DMS 273 treated with DMSO at 0.1 percent for 48 hours (cell line): ENCODE data around the gene SEC11A.
"Not testable (repeated sequence)": the region's sequence is repeated elsewhere in the genome, so short reads cannot be mapped to it uniquely, and the experiment has no call there.

ENCODE experiments used
- DNase-seq: peaks from one replicate; lab custom pipeline; 2025; lab: John Stamatoyannopoulos, UW

Gene SEC11A

DNA sequence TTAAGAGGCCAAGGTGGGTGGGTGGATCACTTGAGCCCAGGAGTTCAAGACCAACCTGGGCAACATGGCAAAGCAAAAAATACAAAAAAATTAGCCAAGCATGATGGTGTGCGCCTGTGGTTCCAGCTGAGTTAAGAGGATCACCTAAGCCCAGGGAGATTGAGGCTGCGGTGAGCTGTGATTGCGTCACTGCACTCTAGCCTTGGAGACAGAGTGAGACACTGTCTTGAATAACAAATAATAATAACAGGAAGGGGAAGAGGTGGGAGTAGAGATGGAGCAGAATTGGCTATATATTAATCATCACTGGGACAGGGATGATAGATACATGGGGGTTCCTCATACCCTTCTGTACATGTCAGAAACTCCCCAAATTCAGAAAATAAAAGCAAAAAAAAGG lies 34.1 kb downstream of the SEC11A start:
- no peak for DNase-seq

DNA sequence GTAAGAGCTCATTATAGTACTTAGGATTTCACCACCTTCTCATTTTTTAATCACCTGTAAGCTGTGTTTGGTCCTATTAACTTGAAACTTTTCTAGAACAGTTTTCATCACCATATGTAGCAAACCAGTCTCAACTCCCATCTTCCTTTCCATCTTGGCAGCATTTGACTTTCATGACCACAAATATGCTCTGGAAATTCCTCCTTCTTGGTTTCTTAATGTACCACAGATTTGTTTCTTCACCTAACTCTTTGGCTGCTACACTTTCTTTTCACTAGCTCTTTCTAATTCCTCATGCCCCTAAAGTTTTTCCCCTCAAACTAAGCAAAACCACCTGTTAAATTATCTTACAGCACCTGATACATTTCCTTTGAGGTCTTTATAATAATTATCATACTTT lies 44.7 kb downstream of the SEC11A start:
- no peak for DNase-seq

DNA sequence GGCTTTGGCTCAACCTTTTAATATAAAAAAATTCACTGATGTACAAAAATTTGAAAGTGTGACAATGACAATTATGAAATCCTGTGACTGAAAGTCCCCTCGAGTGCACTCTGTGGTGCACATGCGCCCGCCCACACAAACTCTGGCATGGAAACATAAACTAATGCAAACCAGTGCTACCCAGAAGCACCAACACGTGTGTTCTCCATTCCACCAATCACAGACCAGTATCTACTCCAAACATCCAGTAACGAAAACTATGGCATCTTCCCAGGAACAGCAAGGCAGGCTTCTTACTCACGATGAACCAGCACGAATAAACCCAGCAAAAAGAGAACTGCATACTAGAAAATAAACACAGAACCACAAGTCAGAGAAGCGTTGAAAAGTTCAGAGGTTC lies 46.2 kb downstream of the SEC11A start:
- DNase-seq: no peak

DNA sequence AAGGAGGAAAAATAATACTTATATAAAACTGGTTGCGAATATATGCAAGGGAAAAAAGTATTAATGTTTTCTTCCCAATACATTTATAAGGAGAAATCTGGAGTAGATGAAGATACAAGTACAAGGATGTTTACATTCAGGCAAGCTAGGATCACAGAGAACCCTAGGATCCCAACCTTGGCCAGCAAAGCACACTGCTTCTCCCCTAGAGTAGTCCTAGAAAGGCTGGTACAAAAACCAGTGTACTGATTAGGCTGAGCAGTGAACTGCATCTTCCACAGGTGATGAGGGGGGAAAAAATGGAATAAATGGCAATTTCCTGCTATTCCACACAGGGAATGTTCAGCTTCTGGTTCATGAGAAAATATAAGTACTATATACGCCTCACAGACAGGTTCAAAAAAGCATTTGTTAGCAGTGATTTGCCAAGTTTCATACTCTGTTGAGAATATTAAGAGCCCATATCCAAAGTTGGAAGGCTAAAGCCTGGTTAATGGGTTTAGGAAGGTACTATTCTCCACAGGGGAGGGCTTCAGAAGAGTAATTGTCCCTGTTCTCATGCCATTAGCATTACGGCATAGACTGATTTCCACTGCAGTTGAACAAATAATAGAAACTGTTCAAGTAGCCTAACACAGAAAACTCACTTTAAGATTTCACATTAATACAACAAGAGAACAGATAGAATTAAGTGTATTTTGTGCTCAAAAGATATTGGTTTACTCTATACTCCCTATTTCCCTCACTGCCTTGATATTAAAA lies 47.5 kb downstream of the SEC11A start:
- DNase-seq: no peak

DNA sequence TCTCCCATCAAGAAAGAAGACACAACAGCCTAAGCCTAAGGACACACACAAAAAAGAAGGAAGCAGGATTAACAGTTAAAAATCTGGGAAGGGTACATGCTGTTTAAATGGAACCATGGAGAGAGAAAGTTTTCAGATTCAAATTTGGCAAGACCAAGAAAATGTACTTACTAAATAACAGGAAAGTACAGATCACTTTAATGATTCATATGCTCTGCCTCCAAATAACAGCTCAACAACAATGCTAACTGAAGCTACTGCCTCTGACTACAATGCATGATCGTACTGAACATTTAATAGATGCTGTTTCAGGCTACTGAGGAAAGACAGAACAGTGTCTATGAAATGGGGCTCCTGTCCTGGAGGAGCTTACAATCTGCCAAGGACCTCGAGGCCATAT lies 49.6 kb downstream of the SEC11A start:
- no peak for DNase-seq

DNA sequence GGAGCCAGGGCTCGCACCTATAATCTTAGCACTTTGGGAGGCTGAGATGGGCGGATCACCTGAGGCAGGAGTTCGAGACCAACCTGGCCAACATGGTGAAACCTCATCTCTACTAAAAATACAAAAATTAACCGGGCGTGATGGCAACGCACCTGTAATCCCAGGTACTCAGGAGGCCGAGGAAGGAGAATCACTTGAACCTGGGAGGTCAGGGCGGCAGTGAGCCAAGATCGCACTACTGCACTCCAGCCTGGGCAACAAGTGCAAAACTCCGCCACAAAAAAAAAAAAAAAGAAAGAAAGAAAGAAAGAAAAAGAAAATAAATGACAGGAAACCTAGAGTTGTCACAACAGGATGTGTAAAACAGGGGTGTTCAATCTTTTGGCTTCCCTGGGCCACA lies 54.9 kb downstream of the SEC11A start:
- no peak for DNase-seq

DNA sequence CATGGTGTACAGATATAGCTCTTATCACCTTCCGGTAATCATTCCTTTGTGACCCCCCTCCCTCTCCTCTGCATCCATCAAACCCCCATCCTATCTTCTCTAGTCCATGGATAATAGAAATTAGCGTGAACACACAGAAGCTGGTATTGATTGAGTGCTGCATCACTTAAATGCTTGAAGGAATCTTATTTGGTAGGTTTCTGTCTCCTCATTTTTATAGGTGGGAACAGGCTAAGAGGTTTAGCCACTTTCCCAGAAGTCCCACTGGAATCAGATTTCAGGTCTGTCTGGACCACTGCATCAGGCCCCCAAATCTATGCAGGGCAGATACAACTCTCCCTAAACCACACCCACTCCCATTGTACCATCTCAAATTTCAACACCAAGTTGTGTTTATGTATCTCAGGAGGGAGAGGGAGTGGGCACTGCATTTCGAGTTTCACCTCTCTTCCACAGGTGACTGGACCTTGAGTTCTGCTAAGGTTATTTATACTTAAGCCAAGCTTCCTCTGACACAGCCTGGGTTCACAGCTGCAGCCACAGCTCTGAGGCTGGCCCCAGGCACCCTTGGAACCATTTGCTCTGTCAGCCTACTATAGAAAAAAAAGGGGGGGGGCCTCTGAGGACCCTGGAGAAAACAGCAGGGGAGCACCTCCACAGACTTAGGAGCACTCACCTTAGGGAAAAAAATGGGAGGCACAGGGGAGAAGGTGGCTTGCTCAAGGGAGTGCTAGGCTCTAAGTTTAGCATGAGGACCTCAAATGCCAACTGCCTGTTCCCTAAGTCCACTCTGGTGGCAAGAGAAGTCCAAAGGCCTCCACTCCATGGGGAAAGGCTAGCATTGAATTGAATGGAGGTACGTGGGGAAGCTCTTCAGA lies 55.8 kb downstream of the SEC11A start:
- DNase-seq: no peak

DNA sequence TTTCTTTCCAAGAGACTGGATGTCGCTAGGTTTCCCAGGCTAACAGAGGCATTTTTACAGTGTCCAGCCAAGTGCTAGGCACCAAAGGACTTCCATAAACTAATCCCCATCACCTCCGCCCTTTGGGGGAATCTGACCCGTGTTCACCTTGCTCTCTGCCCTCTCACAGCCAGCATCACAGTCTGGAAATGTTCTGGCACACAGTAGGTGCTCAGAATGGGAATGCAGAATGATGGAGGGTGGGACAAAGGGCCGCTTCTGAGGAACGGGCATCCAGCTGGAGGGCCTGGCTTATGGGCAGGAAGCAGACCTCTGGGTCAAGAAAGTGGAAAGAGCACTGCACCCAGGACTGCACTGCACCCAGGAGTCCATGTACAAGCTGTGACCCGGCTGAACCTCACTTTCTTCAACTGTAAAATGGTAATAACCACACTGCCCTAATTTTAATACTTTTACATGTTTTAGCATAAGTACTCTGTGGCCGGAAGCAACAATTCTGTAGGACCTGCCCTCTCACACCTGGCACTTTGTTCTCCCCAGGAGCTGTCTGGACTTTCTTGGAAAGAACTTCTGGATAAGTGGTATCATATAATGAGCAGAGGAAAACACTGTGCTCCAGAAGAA lies 57.0 kb downstream of the SEC11A start:
- DNase-seq: no peak

DNA sequence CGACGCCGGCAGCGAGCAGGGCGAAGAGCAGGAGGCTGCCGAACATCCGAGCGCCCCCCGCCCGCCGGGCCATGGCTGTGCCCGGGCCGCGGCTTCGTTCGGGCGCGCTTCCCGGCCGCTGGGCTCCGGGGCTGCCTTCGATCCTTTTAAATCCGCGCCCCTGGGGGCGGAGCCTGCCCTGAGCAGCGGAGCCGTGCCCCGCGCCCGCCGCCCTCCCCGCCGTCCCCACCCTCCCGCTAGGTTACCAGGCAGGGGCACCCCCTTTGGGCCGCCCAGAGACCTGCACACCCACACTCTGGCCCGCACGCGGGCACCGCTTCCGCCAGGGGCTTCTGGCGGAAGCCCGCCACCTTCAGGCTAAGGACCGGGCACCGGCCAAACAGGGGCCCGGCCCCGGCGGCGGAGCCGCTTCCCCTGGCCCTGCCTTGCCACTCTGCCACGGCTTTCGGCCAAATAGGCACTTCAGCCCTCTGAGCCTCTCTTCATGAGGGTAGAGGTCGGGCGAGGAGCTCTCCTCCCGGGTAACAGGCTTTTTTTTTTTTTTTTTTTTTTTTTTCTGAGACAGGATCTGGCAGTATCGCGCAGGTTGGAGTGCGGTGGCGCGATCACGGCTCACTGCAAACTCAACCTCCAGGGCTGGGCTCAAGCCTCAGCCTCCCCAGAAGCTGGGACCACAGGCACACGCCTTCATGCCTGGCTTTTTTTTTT lies 57.7 kb downstream of the SEC11A start, which contains the start of gene NMB:
Gene NMB, minus strand, starts transcription at position 120 of the 708 bp plus-strand sequence. Its CDS starts 47 bp downstream, at position 73.
- peak; percentile 51 for DNase-seq

DNA sequence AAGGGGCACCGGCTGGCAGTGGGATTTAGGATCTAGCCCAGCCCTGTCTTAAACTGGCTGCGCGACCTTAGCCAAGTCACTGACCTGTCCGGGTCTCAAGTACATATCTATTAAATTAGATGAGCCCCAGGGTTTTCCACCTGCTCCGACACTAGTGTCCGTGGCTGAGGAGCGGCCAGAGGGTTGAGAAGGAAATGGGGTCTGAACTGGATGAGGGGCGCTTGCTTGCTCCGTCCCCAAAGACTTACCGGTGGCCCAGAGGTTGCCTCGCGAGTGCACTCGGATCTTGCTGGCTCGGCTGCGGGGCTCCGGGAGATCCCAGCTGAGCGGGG lies 58.2 kb downstream of the SEC11A start:
- no peak for DNase-seq

DNA sequence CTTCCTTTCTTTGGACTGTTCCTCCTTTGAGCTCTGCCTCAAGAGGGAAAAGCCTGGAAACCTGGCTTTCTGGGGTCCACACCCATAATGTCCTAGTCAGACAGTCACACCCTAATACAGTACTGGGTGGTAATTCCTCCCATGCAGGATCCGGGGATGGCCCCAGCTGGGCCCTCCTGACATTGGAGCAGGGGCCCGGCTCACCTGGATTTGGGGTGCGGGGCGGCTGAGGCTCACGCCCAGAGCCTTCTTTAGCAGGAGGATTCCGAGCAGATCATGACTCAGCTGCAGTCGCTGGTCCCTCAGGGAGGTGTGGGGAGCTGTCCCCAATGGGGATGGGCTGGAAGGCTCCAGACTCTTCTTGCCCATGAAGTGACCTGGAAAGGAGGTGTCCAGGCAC lies 59.0 kb downstream of the SEC11A start:
- DNase-seq: no peak

DNA sequence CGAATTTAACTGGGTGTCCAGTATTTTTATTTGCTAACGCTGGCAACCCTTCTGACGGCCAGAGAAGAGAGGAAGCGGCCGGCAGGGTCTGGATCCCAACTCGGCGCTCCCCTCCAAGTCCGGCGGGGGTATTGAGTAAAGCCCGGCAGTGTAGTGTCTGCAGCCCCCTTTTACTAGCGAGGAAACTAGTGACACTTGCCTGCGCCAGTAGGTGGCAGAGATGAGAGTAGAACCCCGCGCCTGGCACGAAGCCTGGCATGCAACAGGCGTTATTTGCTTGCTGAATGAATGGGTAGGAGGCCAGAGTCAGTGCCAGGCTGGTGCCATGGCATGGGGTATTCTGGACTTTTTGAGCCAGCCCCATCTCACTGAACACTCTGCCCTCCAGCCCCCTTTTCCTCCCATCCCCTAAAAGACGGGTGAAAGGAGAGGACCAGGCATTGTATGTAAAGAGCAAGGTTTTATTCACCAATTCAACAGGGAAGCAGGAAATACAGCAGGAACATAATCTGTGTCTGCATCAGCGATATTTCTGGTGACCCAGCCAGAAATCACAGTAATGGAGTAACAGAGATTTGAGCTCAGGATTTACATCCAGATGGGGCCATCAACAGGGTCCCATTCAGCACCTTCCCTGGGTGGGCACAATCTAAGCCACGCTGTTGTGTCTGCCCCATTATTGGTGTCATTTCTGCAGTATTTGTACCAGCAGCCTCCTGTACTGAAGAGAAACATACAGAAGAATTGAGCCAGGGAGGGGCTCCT lies 61.1 kb downstream of the SEC11A start:
- peak; percentile 65 for DNase-seq

DNA sequence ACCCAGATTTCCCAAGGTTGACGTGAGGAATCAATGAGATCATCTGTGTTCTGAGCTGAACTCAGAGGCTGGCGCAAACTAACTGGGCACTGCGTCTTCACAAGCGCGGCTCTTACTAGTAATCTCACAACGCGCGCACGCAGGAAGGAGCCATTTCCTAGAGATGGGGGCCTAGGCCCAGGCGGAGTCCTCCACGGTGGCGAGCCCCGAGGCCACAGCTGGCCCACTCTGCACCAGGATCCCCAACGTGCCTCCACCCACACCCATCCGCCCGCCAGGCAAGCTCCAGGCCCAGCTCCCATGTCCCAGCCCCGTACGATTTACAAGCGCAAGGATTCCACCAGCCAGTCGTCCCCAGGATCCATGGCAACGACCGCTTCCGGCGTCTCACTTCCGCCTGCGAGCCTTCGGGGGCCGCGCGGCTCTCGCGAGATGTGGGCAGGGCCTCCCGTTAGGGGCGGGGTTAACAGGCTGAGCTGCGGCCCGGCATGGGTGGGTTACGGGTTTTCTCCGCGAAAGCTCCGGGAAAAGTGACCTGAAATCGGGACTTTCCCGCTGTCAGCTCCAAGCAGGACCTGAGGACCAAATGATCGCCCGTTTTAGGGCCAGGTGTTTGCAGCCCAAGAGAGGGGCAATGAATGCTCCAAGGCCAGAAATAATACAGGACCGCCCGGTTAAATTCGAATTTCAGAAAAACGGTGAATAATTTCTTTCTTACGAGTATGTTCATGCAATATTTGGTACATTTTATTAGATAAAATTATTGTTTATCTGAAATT lies 61.8 kb downstream of the SEC11A start, which contains the start of gene WDR73:
Gene WDR73, minus strand, starts transcription at position 374 of the 779 bp plus-strand sequence. Its CDS starts 9 bp downstream, at position 365.
- peak; percentile 52 for DNase-seq

DNA sequence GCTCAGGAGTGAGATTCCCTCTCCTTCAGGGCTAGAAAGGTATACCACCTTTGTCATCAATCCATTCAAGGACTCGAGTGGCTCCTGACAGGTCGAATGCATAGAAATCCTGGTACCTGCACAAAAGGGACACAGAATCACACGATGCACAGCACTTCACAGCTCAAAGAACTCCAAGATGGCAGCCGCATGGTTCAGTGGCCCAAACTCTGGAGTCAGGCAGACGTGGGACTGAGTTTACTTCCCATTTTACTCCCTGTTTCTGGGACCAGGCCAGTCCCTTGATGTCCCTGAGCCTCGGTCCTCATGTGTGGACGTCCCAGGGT lies 62.4 kb downstream of the SEC11A start:
- no peak for DNase-seq

DNA sequence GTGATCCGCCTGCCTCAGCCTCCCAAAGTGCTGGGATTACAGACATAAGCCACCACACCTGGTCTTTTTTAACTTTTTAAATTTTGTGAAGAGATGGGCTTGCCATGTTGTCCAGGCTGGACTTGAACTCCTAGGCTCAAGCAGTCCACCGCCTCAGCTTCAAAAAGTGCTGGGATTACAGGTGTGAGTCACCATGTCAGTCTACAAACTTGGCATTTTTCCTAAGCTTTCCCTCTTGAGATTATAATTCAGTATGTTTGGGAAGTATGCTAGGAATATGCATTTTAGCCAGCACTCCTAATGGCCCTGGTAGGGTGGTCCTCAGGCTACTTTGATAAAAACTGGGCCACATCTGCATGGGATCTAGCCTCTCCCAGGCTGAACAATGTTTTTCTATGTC lies 66.2 kb downstream of the SEC11A start:
- no peak for DNase-seq

DNA sequence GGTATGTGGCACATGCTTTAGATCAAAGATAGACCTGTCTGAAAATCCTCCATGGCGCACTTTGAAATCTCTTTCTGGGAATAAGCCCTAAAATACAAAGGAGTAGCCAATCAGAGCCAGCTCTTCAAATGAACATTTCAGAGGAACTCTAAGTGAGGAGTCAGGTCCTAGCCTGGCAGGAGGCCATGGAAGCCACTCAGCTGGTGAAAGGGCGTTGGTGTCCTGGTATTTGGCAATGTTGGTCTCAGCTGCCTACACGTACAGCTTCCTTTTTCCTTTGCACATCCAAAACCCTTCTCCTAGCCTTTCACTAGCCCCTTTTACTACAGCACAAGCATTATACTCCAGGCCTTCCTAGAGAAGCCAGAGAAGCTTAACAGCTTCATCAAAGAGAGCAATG lies 67.4 kb downstream of the SEC11A start:
- no peak for DNase-seq

DNA sequence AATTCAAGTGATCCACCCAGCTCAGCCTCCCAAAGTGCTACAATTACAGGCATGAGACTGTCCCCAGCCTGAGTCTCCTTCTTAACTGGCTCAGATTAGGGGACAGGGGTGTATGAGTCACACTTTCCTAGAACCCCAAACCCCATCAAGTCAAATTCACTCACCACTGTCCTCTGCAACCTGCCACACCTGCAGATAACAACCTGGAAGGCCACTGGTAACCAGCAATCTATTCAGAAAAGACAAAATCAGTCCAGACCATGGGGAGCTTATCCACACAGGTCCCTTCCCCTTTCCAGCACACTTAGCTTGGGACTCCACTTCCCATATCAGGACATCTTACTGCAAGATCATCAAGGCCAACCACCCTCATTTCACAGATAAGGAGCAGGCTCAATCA lies 68.2 kb downstream of the SEC11A start:
- DNase-seq: no peak

DNA sequence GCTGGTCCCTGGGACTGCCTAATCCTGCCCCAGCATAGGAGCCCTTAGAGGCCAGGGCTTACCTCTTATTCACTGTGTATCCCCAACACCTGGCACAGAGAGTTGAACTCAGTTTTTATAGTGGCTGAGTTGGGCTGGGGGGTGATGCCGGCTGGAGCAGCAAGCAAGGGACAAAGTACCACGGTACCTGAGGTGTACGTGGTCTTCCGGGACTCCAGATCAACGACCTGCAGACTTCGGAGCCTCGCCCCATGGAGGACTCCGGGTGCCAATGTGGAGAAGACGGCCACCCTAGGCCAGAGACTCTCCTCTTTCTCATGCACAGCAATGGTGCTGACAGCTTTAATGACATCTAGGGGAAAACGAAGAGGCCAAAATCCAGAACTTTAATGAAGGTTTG lies 69.9 kb downstream of the SEC11A start:
- DNase-seq: no peak

DNA sequence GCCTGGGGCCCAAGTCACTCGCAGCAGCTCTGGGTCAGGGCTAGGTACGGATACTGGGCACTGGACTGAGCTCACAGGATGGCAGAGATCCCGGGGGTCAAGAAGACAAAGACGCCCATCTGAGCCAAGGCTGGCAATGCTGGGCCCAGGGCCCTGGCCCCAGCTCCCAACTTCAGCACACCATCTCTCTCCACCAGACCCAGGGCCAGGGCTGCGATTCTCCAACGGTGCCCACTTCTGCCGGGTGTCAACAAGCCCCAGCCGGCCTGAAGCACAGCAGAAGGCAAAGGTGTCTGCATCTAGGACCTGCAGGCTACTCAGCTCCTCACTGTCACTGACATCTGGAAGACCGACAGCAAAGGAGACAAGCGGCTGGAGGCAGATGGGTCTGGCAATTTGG lies 70.4 kb downstream of the SEC11A start:
- no peak for DNase-seq

DNA sequence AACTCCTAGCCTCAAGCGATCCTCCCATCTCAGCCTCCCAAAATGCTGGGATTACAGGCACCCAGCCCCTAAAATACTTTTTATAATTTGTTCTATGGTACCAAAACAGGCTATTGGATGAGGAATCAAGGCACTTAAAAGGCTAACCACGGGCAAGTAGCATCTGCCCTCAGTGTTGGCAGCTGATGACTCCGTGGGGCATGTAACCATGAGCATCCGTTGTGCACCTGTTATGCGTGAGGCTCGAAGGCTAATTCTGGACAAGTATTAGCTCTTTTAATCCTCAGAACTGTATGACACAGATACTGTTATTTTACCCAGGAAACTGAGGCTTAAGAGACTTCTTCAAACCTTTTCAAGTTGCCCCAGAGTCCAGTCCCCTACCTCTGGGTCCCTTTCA lies 72.1 kb downstream of the SEC11A start:
- DNase-seq: no peak

DNA sequence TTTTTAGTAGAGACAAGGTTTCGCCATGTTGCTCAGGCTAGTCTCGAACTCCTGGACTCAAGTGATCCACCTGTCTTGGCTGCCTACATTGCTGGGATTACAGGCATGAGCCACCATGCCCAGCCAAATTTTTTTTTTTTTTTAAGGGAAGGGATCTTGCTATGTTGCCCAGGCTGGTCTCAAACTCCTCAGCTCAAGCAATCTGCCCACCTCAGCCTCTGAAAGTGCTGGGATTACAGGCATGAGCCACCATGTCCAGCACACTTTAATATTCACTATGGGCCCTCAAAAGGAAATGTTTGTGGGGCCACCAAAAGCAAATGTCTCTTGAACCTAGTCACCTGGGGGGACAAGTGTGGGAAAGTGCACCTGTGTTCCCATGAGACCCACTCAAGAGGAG lies 73.3 kb downstream of the SEC11A start:
- DNase-seq: not testable (repeated sequence)
